ENCODE measurements around the gene KIAA1671.

DNA sequence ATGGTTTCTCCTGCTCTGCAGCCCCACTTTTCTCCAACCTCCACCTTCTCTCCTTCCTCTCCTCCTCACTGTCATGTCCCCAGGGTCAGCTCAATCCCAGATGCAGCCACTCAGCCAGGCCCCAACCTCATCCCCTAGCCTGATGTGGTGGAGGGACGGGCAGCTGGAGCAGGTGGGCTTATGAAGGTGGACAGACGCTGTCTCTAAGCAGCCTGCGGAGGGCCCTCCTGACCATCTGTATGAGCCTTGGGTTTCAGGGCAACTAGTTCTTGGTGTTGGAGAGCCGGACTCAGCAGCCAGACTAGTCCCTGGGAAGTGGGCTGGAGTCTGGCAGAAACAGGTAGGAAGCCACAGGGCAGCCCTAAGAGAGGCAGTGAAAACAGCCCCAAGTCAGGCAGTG, 285.0 kb downstream of the KIAA1671 start:
- TF ChIP-seq, protein P1, sequence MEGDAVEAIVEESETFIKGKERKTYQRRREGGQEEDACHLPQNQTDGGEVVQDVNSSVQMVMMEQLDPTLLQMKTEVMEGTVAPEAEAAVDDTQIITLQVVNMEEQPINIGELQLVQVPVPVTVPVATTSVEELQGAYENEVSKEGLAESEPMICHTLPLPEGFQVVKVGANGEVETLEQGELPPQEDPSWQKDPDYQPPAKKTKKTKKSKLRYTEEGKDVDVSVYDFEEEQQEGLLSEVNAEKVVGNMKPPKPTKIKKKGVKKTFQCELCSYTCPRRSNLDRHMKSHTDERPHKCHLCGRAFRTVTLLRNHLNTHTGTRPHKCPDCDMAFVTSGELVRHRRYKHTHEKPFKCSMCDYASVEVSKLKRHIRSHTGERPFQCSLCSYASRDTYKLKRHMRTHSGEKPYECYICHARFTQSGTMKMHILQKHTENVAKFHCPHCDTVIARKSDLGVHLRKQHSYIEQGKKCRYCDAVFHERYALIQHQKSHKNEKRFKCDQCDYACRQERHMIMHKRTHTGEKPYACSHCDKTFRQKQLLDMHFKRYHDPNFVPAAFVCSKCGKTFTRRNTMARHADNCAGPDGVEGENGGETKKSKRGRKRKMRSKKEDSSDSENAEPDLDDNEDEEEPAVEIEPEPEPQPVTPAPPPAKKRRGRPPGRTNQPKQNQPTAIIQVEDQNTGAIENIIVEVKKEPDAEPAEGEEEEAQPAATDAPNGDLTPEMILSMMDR (conservative IDR thresholded peaks at IDR 0.05; ENCODE audit: low read length) = no peak
- no peak for TF ChIP-seq EZH2phosphoT487 (IDR thresholded peaks at IDR 0.05; ENCODE audit: borderline replicate concordance)

All from Loucy (cell line).